ENCODE data around the gene ZNF33B.

- TF ChIP-seq EP300 (IDR thresholded peaks at IDR 0.05) (no peak), POLR2A (IDR thresholded peaks at IDR 0.05) (no peak)
These were observed 46.1 kb upstream of the ZNF33B start for GRCh38 chr10:42684517-42684916.

Data from ovary (tissue), 1 donor.